Measurements from ENCODE around the gene CLUH.
A peak's percentile ranks its signal among the peaks of the same experiment; 100 is the strongest.

Gene CLUH

GRCh38 chr17:2716649-2717048, 5.1 kb upstream of the CLUH start:
- no peak overlapping the region for H3K27ac ChIP-seq
- no peak for TF ChIP-seq CTCF (conservative IDR thresholded peaks at IDR 0.05)

- H3K27ac ChIP-seq = no peak overlapping the region; the same call in 1 of the 2 replicates
- TF ChIP-seq CTCF (conservative IDR thresholded peaks at IDR 0.05) = no peak
These were observed 2.3 kb upstream of the CLUH start for GRCh38 chr17:2713881-2714280.

GRCh38 chr17:2712300-2713043, 908 bp upstream of the CLUH start:
- no peak for TF ChIP-seq CTCF (conservative IDR thresholded peaks at IDR 0.05)
- H3K27ac ChIP-seq = peak overlapping the region; percentile 92

- H3K27ac ChIP-seq = peak overlapping the region; percentile 92
These were observed 559 bp downstream of the CLUH start for GRCh38 chr17:2710803-2711607.

GRCh38 chr17:2710071-2710802, 1.3 kb downstream of the CLUH start:
- H3K27ac ChIP-seq = peak overlapping the region; percentile 92
- no peak for TF ChIP-seq CTCF (conservative IDR thresholded peaks at IDR 0.05)

More at GRCh38 chr17:2710803-2711607, 559 bp downstream of the CLUH start:
- no peak for TF ChIP-seq CTCF (conservative IDR thresholded peaks at IDR 0.05)

- peak overlapping the region; percentile 92 for H3K27ac ChIP-seq
- no peak for TF ChIP-seq CTCF (conservative IDR thresholded peaks at IDR 0.05)
These were observed 2.3 kb downstream of the CLUH start for GRCh38 chr17:2709183-2709661.

All from VCaP (cell line).